Cardiac fibroblast (primary cell): ENCODE measurements around the gene HDAC9.
"Not testable (repeated sequence)": the region's sequence is repeated elsewhere in the genome, so short reads cannot be mapped to it uniquely, and the experiment has no call there.

Experiments
- DNase-seq, 2 donors: peaks; one replicate each; pipeline versions ENCODE4 v3.0.0 to v3.0.0-alpha.2; 2010; ENCODE audit warnings: low read depth in 2 of 2
- H3K4me3 ChIP-seq, 2 donors: replicated peaks in 1 of 2; 1 replicate in 1 of 2; 2 replicates in 1 of 2; pipeline ENCODE4 v1.5.1; 2011; ENCODE audit warnings: low read depth in 2 of 2, low read length in 2 of 2, mild to moderate bottlenecking in 2 of 2, moderate library complexity in 1 of 2
- TF ChIP-seq, protein P1 (sequence below): IDR thresholded peaks from one replicate; pipeline ENCODE4 v1.5.1; 2011; ENCODE audit warnings: low read depth, mild to moderate bottlenecking, low read length, inconsistent platforms

The HDAC9 gene

GRCh38 chr7:18971839-18972238 is 476.3 kb downstream of the HDAC9 start:
- DNase-seq = no peak
- H3K4me3 ChIP-seq = no peak overlapping the region
- TF ChIP-seq, protein P1, sequence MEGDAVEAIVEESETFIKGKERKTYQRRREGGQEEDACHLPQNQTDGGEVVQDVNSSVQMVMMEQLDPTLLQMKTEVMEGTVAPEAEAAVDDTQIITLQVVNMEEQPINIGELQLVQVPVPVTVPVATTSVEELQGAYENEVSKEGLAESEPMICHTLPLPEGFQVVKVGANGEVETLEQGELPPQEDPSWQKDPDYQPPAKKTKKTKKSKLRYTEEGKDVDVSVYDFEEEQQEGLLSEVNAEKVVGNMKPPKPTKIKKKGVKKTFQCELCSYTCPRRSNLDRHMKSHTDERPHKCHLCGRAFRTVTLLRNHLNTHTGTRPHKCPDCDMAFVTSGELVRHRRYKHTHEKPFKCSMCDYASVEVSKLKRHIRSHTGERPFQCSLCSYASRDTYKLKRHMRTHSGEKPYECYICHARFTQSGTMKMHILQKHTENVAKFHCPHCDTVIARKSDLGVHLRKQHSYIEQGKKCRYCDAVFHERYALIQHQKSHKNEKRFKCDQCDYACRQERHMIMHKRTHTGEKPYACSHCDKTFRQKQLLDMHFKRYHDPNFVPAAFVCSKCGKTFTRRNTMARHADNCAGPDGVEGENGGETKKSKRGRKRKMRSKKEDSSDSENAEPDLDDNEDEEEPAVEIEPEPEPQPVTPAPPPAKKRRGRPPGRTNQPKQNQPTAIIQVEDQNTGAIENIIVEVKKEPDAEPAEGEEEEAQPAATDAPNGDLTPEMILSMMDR = no peak

- H3K4me3 ChIP-seq = no peak overlapping the region
- TF ChIP-seq, protein P1 = no peak
- peak; percentile 18 to 58 for DNase-seq
Observed at GRCh38 chr7:18974803-18975202, 479.3 kb downstream of the HDAC9 start.

DNA sequence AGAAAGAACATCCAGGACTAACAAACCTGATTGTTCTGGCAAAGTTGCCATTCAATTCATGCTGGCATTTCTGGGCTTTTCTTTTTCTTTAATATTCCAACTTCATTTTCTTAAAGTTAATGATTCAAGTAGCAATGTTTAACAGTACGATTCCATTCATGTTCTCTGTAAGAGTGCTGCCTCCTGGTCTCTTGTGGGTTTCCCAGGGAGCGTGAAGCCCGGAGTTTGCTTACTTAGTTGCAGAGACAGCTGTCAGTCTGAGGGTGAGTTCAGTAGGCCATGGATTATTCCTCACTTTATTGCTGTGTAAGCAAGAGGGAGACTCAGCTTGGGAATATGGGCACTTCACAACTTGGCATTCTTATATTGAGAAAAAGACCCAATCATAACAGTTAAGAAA is 479.7 kb downstream of the HDAC9 start:
- TF ChIP-seq, protein P1 = no peak
- no peak for DNase-seq
- H3K4me3 ChIP-seq = no peak overlapping the region

- DNase-seq = no peak
- TF ChIP-seq, protein P1 = no peak
- no peak overlapping the region for H3K4me3 ChIP-seq
Observed at GRCh38 chr7:18975689-18976280, 480.2 kb downstream of the HDAC9 start.

GRCh38 chr7:18976715-18977471 is 481.3 kb downstream of the HDAC9 start:
- TF ChIP-seq, protein P1 = no peak
- H3K4me3 ChIP-seq = no peak overlapping the region
- DNase-seq = peak in 1 of 2 donors; percentile 48

DNA sequence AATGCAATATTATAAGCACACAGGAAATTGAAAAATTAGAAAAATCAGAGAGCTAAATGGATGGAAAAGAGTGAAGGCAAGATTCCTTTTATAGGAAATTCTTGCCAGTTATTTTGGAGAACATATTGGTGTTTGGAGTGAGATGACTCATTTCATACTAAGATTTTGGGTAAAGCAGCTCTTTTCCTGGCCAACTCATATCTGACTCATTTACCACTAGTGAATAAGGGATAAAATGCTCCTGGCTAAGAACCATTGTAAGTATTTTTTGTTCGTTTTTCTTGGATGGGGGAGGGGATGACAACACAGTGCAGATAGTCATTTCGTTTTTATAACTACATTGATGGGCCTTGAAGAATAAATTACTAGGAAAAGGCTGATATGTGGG is 482.6 kb downstream of the HDAC9 start:
- TF ChIP-seq, protein P1 = no peak
- H3K4me3 ChIP-seq = no peak overlapping the region
- DNase-seq = peak; percentile 92 to 95

- not testable (repeated sequence) for DNase-seq, H3K4me3 ChIP-seq
Observed at GRCh38 chr7:18990700-18991099, 495.2 kb downstream of the HDAC9 start.
